Measurements from ENCODE around the gene C14orf180.

DNA sequence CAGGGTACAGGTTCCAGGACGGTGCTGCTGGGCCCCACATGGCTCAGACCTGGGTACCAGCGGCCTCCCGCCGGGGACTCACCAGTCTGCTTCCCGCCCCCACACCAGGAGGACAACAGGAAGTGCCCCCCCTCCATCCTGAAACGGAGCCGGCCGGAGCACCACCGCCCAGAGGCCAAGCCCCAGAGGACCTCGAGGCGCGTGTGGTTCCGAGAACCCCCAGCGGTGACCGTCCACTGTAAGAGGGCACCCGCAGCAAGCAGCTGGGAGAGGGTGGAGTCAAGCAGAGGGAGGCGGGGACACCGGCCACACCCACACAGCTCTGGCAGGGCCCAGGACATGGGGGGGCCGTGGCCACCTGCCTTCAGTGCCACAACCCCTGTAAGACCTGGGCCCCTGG lies 8.1 kb downstream of the C14orf180 start:
- TF ChIP-seq, protein P1, sequence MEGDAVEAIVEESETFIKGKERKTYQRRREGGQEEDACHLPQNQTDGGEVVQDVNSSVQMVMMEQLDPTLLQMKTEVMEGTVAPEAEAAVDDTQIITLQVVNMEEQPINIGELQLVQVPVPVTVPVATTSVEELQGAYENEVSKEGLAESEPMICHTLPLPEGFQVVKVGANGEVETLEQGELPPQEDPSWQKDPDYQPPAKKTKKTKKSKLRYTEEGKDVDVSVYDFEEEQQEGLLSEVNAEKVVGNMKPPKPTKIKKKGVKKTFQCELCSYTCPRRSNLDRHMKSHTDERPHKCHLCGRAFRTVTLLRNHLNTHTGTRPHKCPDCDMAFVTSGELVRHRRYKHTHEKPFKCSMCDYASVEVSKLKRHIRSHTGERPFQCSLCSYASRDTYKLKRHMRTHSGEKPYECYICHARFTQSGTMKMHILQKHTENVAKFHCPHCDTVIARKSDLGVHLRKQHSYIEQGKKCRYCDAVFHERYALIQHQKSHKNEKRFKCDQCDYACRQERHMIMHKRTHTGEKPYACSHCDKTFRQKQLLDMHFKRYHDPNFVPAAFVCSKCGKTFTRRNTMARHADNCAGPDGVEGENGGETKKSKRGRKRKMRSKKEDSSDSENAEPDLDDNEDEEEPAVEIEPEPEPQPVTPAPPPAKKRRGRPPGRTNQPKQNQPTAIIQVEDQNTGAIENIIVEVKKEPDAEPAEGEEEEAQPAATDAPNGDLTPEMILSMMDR (conservative IDR thresholded peaks at IDR 0.05; ENCODE audit: low read depth, low read length): no peak
- TF ChIP-seq EZH2 (IDR thresholded peaks at IDR 0.05; ENCODE audit: low read length, unreplicated experiment): no peak
